ENCODE data around the gene NPSR1. TPM values are rescaled to one million over a fixed set of nuclear protein-coding genes. Genes with fewer than 3 reads are reported as not detected.

NPSR1 gene
- total and polyA plus RNA-seq, 7 donors: 0.51 TPM; not detected in 6

- no peak overlapping the region for H3K4me3 ChIP-seq
- TF ChIP-seq POLR2AphosphoS5 (IDR thresholded peaks at IDR 0.05) (no peak), POLR2A (IDR thresholded peaks at IDR 0.05) (no peak), CTCF (IDR thresholded peaks at IDR 0.05) (no peak), EP300 (IDR thresholded peaks at IDR 0.05) (no peak)
- DNase-seq: no peak
- no peaks in the 10 kb centered on the region for H3K4me1 ChIP-seq
- no peaks in the 10 kb centered on the region for H3K9me3 ChIP-seq
- intact Hi-C loops (cut with DNase I): no loop called here
- no peaks in the 10 kb centered on the region for H3K27me3 ChIP-seq
- 77 to 79% methylated on average over 16 of the region's 16 CpGs for WGBS, 2 donors
- no peak overlapping the region for H3K27ac ChIP-seq
- no peaks in the 10 kb centered on the region for H3K36me3 ChIP-seq
Measured at GRCh38 chr7:34821932-34822558, 164.0 kb downstream of the NPSR1 start.

GRCh38 chr7:34823650-34824258, 165.7 kb downstream of the NPSR1 start:
- intact Hi-C loops (cut with DNase I): no loop called here
- DNase-seq: no peak
- H3K36me3 ChIP-seq: no peaks in the 10 kb centered on the region
- H3K27ac ChIP-seq: no peak overlapping the region
- H3K4me1 ChIP-seq: no peaks in the 10 kb centered on the region
- H3K4me3 ChIP-seq: no peak overlapping the region
- WGBS, 2 donors: 47 to 60% methylated on average over 7 of the region's 7 CpGs
- H3K27me3 ChIP-seq: no peaks in the 10 kb centered on the region
- TF ChIP-seq CTCF (IDR thresholded peaks at IDR 0.05) (peak in 3 of 4 experiments; percentile 49 to 84 (median 56)), POLR2A (IDR thresholded peaks at IDR 0.05) (no peak)
- H3K9me3 ChIP-seq: no peaks in the 10 kb centered on the region

GRCh38 chr7:34825221-34825620, 167.2 kb downstream of the NPSR1 start:
- Histone ChIP-seq H3K27me3 (no peaks in the 10 kb centered on the region), H3K4me1 (no peaks in the 10 kb centered on the region), H3K36me3 (no peaks in the 10 kb centered on the region), H3K27ac (no peak overlapping the region), H3K4me3 (no peak overlapping the region), H3K9me3 (no peaks in the 10 kb centered on the region)
- intact Hi-C loops (cut with DNase I): no loop called here
- TF ChIP-seq POLR2A (IDR thresholded peaks at IDR 0.05) (no peak), EP300 (IDR thresholded peaks at IDR 0.05) (no peak), POLR2AphosphoS5 (IDR thresholded peaks at IDR 0.05) (no peak), CTCF (IDR thresholded peaks at IDR 0.05) (no peak)
- no peak for DNase-seq
- WGBS, 2 donors: 89 to 91% methylated on average over 2 of the region's 2 CpGs

- WGBS, 2 donors: 87 to 90% methylated on average over 3 of the region's 3 CpGs
- no peaks in the 10 kb centered on the region for H3K36me3 ChIP-seq
- intact Hi-C loops (cut with DNase I): no loop called here
- H3K9me3 ChIP-seq: no peaks in the 10 kb centered on the region
- no peaks in the 10 kb centered on the region for H3K27me3 ChIP-seq
- no peak for DNase-seq
- H3K27ac ChIP-seq: no peak overlapping the region
- H3K4me3 ChIP-seq: no peak overlapping the region
- H3K4me1 ChIP-seq: no peaks in the 10 kb centered on the region
- no peak for TF ChIP-seq EP300 (IDR thresholded peaks at IDR 0.05)
- TF ChIP-seq POLR2A (IDR thresholded peaks at IDR 0.05): no peak
- TF ChIP-seq CTCF (IDR thresholded peaks at IDR 0.05): no peak
- no peak for TF ChIP-seq POLR2AphosphoS5 (IDR thresholded peaks at IDR 0.05)
Measured at GRCh38 chr7:34830390-34830789, 172.4 kb downstream of the NPSR1 start.

GRCh38 chr7:34831436-34831835, 173.4 kb downstream of the NPSR1 start:
- H3K27me3 ChIP-seq: no peaks in the 10 kb centered on the region
- TF ChIP-seq POLR2AphosphoS5 (IDR thresholded peaks at IDR 0.05) (no peak), CTCF (IDR thresholded peaks at IDR 0.05) (no peak), POLR2A (IDR thresholded peaks at IDR 0.05) (no peak), EP300 (IDR thresholded peaks at IDR 0.05) (no peak)
- DNase-seq: no peak
- intact Hi-C loops (cut with DNase I): no loop called here
- H3K4me1 ChIP-seq: no peaks in the 10 kb centered on the region
- no peaks in the 10 kb centered on the region for H3K9me3 ChIP-seq
- no peak overlapping the region for H3K27ac ChIP-seq
- WGBS, 2 donors: 93 to 97% methylated on average over 1 of the region's 1 CpG
- H3K4me3 ChIP-seq: no peak overlapping the region
- no peaks in the 10 kb centered on the region for H3K36me3 ChIP-seq

Data from sigmoid colon (tissue), 7 donors.